Measurements from ENCODE around the gene DNASE2.
A peak's percentile ranks its signal among the peaks of the same experiment; 100 is the strongest.
"Not testable (repeated sequence)": the region's sequence is repeated elsewhere in the genome, so short reads cannot be mapped to it uniquely, and the experiment has no call there.

DNASE2 gene

DNA sequence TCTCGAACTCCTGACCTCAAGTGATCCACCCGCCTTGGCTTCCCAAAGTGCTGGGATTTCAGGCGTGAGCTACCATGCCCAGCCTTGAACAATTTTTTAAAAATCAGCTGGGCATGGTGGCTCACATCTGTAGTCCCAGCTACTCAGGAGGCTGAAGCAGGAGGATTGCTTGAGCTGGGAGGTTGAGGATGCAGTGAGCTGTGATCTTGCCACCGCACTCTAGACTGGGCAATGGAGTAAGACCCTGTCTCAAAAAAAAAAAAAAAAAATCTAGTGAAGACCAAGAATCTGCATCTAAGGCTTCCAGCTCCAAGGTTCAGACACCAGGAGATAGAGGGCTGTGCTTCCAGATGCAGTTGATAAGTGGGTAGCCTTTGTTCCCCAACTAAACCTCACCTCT lies 17.1 kb downstream of the DNASE2 start:
- no peak for DNase-seq (ENCODE audit: low read depth in 2 of 2)

- DNase-seq (ENCODE audit: low read depth in 2 of 2) = no peak
Measured at GRCh38 chr19:12859546-12859945, 21.7 kb downstream of the DNASE2 start.

DNA sequence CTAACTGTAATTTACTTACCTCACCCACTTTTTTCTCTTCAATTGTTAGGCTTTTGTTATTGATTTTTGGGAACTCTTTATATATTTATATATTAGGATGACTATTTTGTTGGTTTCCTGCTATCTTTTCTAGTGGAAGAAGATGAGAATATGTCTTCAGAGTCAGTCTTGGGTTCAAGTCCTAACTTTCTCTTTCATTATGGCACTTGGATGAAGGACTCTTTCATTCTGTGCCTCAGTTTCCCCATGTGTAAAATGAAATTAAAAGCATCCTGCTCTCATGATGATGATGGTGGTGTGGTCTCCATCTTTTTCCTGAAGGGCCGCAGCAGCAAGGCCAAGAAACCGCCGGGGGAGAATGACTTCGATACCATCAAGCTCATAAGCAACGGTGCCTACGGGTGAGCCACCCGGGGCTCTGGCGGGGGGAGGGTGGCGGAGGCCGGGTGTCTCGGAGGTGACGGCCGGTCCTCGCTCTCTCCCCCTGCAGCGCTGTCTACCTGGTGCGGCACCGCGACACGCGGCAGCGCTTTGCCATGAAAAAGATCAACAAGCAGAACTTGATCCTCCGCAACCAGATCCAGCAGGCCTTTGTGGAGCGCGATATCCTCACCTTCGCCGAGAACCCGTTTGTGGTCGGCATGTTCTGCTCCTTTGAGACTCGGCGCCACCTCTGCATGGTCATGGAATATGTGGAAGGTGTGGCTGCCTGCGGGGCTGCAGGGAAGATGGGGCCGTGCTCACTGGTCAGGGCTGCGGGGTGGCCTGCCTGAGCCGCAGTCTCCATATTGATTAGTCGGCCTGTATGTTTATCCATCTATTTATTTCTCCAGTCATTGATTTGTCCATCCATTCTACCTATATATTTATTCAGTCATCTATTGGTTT lies 23.0 kb downstream of the DNASE2 start:
- no peak for DNase-seq (ENCODE audit: low read depth in 2 of 2)

- no peak for DNase-seq (ENCODE audit: low read depth in 2 of 2)
Measured at GRCh38 chr19:12856653-12857052, 24.6 kb downstream of the DNASE2 start.

- DNase-seq (ENCODE audit: low read depth in 2 of 2) = peak; percentile 65 to 75
Measured at GRCh38 chr19:12847159-12848139, 33.8 kb downstream of the DNASE2 start.

GRCh38 chr19:12846613-12847012 lies 34.6 kb downstream of the DNASE2 start:
- not testable (repeated sequence) for DNase-seq (ENCODE audit: low read depth in 2 of 2)

DNA sequence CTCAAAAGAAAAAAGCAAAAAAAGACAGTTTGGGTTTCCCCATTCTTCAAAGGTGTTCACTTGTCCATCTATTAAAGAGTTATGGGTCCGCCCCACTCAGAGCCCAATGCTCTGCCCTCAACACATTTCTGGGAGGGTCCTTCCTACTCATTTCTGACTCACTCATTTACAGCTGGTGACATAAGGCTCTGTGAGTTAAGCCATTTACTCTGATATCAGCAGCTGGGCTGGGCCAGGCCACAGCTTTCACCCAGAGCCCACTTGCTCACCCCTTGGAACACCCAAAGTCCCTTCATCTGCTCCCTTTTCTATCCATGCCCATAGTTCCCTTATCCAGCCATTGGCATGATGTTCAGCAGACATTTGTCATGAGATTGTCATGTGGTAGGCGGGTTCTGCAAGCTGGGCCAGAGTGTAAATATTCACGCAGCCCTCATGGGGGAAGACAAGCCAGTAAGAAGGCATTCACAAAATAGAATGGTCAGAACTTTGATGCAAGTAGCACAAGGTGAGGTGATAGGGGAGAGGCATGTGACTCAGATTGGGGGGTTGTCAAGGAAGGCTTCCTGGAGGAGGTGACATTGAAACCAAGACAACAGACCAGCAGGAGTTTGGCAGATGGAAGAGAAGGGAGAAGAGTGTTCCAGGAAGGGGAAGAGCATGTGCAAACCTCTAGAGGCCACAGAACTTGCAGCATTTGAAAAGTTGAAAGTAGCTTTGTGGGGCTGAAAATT lies 37.1 kb downstream of the DNASE2 start:
- DNase-seq (ENCODE audit: low read depth in 2 of 2) = no peak

GRCh38 chr19:12843328-12843727 lies 37.9 kb downstream of the DNASE2 start:
- no peak for DNase-seq (ENCODE audit: low read depth in 2 of 2)

DNA sequence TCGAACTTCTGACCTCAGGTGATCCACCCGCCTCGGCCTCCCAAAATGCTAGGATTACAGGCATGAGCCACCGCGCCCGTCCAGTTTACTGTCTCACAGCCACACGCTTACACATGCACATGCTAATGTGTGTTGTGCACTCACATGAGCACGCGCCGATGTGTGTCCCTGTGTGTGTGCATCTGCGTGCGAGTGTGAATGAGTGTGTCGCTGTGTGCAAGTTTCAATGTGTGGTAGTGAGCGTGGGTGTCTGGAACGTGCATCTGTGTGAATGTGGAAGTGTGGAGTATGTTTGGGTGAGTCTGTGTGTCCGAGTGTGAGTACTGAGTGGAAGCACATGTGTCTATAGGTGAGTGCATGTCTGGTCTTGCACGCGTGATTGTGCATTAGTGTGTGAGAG lies 38.7 kb downstream of the DNASE2 start:
- no peak for DNase-seq (ENCODE audit: low read depth in 2 of 2)

DNA sequence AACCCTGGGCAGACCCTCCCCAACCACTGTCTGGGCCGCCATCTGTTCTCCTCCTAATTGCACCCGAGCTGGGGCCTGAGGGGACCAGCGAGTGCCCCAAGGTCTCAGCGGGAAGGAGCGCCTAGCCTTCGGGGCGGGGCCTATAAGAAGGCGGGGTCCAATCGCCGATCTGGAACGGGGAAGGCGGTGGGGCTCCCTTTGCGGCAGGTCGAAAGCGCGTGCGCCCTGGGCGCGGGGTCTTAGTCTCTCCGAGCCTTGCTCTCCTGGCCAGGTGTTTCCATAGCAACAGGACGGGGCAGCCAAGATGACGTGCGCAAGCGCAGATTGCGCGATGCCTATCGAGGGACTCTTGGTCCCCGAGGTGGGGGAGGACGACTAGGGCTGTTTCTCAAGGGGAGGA lies 40.2 kb downstream of the DNASE2 start:
- no peak for DNase-seq (ENCODE audit: low read depth in 2 of 2)

- no peak for DNase-seq (ENCODE audit: low read depth in 2 of 2)
Measured at GRCh38 chr19:12840091-12841079, 40.9 kb downstream of the DNASE2 start.

DNA sequence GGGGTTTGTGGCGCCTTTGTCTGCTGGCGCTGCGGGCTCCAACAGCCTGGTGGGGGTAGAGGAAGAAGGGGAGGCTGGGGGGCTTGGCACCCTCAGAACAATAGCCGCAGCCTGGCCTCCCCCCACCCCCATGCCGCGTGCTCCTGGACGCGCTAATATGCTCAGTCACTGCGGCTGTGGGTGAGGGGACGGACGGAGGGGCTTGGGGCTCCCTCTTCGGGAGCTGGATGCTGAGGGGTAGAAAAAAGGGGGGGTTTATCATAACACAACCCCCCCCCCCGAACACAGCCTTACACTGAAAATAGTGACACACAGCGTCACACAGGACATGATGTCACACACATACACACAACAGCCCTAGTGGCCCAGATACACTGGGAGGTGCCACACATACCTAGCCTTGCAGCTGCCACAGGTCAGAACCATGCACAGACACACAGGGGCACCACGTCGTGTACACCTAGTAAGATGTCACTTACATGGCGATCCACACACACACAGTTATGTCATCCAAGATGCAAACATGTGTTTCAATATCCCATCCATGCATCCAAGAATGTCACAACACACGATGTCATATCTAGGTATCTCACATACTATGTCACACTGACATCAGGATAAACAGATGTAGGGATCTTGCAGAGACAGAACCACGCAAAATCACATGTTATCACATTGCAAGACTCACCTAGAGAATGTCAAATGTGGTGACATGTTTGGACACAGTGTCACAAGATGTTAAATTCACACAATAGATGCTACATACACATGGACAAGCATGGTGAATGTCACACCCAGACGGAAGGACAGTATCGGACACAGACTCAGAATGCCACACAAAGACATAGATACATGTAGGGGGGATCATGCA lies 42.1 kb downstream of the DNASE2 start:
- no peak for DNase-seq (ENCODE audit: low read depth in 2 of 2)

GRCh38 chr19:12838182-12838885 lies 42.9 kb downstream of the DNASE2 start, which contains the start of gene MAST1:
Gene MAST1, plus strand, starts transcription at chr19:12838515. Its CDS starts 58 bp downstream, at chr19:12838573.
- DNase-seq (ENCODE audit: low read depth in 2 of 2) = no peak

- no peak for DNase-seq (ENCODE audit: low read depth in 2 of 2)
Measured at GRCh38 chr19:12837225-12837624, 44.0 kb downstream of the DNASE2 start.

DNA sequence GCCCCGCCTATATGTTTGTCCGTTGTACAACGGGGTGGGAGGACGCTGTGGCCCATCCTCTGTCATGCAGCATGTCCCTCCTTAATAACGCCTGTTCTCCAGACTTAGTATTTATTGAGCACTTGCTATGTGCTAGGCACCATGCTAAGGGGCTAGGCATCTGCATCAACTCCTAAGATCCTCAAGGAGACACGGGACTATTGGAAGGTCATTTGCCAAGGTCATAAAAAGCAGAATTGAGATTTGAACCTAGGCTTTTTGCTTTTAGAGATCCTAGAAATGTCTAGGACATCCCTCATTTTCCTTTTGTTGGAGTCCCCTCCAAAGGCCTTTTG lies 44.8 kb downstream of the DNASE2 start:
- no peak for DNase-seq (ENCODE audit: low read depth in 2 of 2)

- no peak for DNase-seq (ENCODE audit: low read depth in 2 of 2)
Measured at GRCh38 chr19:12834976-12835757, 46.1 kb downstream of the DNASE2 start.

- DNase-seq (ENCODE audit: low read depth in 2 of 2) = no peak
Measured at GRCh38 chr19:12834566-12834943, 46.7 kb downstream of the DNASE2 start, which contains the start of gene RTBDN. Gene RTBDN, minus strand, starts transcription at chr19:12834579. Its CDS starts 4,600 bp downstream, at chr19:12829979.
